ENCODE results near the gene KRTAP4-7.
"Not testable (repeated sequence)": the region's sequence is repeated elsewhere in the genome, so short reads cannot be mapped to it uniquely, and the experiment has no call there.

KRTAP4-7 gene

GRCh38 chr17:41084100-41084856 lies at the start of gene KRTAP4-7:
KRTAP4-7 (plus strand) TSS chr17:41084150; CDS start chr17:41084207, 57 bp downstream.
- DNase-seq (ENCODE audit: low read depth): not testable (repeated sequence)

GRCh38 chr17:41034346-41034935 lies 49.5 kb upstream of the KRTAP4-7 start, which contains the start of gene KRTAP1-3:
KRTAP1-3 (minus strand) TSS chr17:41034874; CDS start chr17:41034821, 53 bp downstream.
- not testable (repeated sequence) for H3K4me3 ChIP-seq (ENCODE audit: low read length); H3K9ac ChIP-seq (ENCODE audit: low read length); H3K36me3 ChIP-seq (ENCODE audit: control insufficient read depth, insufficient read depth, low read length, severe bottlenecking); H3K27me3 ChIP-seq (replicated peaks; ENCODE audit: control insufficient read depth, insufficient read depth, low read length); H3K9me3 ChIP-seq (ENCODE audit: control insufficient read depth, low read length); H3K4me1 ChIP-seq (ENCODE audit: control insufficient read depth, insufficient read depth, low read length); DNase-seq (ENCODE audit: low read depth)

More at GRCh38 chr17:41084100-41084856, at the start of gene KRTAP4-7:
- not testable (repeated sequence) for H3K27me3 ChIP-seq (replicated peaks; ENCODE audit: control insufficient read depth, insufficient read depth, low read length); H3K36me3 ChIP-seq (ENCODE audit: control insufficient read depth, insufficient read depth, low read length, severe bottlenecking); H3K4me1 ChIP-seq (ENCODE audit: control insufficient read depth, insufficient read depth, low read length); H3K4me3 ChIP-seq (ENCODE audit: low read length); H3K9ac ChIP-seq (ENCODE audit: low read length); H3K9me3 ChIP-seq (ENCODE audit: control insufficient read depth, low read length)

- H3K9ac ChIP-seq (ENCODE audit: low read length): no peak overlapping the region
- no peaks in the 10 kb centered on the region for H3K4me1 ChIP-seq (ENCODE audit: control insufficient read depth, insufficient read depth, low read length)
- no peaks in the 10 kb centered on the region for H3K27me3 ChIP-seq (replicated peaks; ENCODE audit: control insufficient read depth, insufficient read depth, low read length)
- H3K9me3 ChIP-seq (ENCODE audit: control insufficient read depth, low read length): peaks cover under 1% of the 10 kb centered on the region
- DNase-seq (ENCODE audit: low read depth): no peak
- no peak overlapping the region for H3K4me3 ChIP-seq (ENCODE audit: low read length)
- no peaks in the 10 kb centered on the region for H3K36me3 ChIP-seq (ENCODE audit: control insufficient read depth, insufficient read depth, low read length, severe bottlenecking)
Measured at GRCh38 chr17:41037853-41038350, 46.0 kb upstream of the KRTAP4-7 start.

DNA sequence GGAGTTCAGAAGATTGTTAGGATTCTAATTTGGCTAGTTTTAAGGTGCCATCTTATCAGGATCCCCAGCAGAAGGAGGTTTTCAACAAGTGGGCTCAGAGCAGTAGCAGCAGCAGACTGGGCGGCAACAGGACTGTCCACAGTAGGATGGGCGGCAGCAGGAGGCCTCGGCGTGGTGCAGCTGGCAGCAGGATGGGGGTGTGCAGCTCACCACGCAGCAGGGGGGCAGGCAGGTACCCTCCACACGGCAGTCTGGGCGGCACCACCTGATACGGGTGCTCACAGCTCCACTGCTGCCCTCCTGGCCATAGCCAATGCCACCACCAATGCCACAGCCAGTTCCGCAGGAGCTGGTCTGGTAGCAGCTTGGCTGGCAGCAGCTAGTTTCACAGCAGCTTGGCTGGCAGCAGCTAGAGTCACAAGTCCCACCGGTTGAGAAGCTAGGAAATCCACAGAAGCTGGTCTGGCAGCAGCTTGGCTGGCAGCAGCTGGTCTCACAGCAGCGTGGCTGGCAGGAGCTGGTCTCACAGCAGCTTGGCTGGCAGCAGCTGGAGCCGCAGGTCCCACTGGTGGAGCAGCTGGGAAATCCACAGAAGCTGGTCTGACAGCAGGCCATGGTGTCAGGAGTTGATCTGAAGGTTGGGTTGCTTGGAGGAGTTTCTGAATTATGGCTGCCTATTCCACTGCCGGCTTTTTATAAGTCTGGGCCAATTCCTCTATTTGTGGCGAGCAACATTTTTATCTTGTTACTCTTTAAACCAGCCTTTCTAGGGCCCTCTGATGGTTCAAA lies 43.0 kb upstream of the KRTAP4-7 start, which contains the start of gene KRTAP1-1:
Gene KRTAP1-1 (minus strand): TSS at position 668 of the 789 bp plus-strand sequence. CDS start 53 bp downstream, at position 615.
- not testable (repeated sequence) for H3K4me3 ChIP-seq (ENCODE audit: low read length); H3K4me1 ChIP-seq (ENCODE audit: control insufficient read depth, insufficient read depth, low read length); DNase-seq (ENCODE audit: low read depth); H3K9me3 ChIP-seq (ENCODE audit: control insufficient read depth, low read length); H3K9ac ChIP-seq (ENCODE audit: low read length); H3K27me3 ChIP-seq (replicated peaks; ENCODE audit: control insufficient read depth, insufficient read depth, low read length); H3K36me3 ChIP-seq (ENCODE audit: control insufficient read depth, insufficient read depth, low read length, severe bottlenecking)

GRCh38 chr17:41042953-41043352 lies 41.0 kb upstream of the KRTAP4-7 start:
- Histone ChIP-seq H3K27me3 (replicated peaks; ENCODE audit: control insufficient read depth, insufficient read depth, low read length) (no peaks in the 10 kb centered on the region), H3K36me3 (ENCODE audit: control insufficient read depth, insufficient read depth, low read length, severe bottlenecking) (no peaks in the 10 kb centered on the region), H3K4me3 (ENCODE audit: low read length) (no peak overlapping the region), H3K9me3 (ENCODE audit: control insufficient read depth, low read length) (peaks cover 2% of the 10 kb centered on the region), H3K4me1 (ENCODE audit: control insufficient read depth, insufficient read depth, low read length) (no peaks in the 10 kb centered on the region), H3K9ac (ENCODE audit: low read length) (no peak overlapping the region)
- no peak for DNase-seq (ENCODE audit: low read depth)

GRCh38 chr17:41046735-41047465 lies 37.0 kb upstream of the KRTAP4-7 start, which contains the start of gene KRTAP2-1:
KRTAP2-1 (minus strand) TSS chr17:41047316; CDS start chr17:41047267, 49 bp downstream.
- peaks cover 12% of the 10 kb centered on the region for H3K4me1 ChIP-seq (ENCODE audit: control insufficient read depth, insufficient read depth, low read length)
- H3K9me3 ChIP-seq (ENCODE audit: control insufficient read depth, low read length); H3K9ac ChIP-seq (ENCODE audit: low read length); H3K36me3 ChIP-seq (ENCODE audit: control insufficient read depth, insufficient read depth, low read length, severe bottlenecking); DNase-seq (ENCODE audit: low read depth); H3K4me3 ChIP-seq (ENCODE audit: low read length); H3K27me3 ChIP-seq (replicated peaks; ENCODE audit: control insufficient read depth, insufficient read depth, low read length): not testable (repeated sequence)

DNA sequence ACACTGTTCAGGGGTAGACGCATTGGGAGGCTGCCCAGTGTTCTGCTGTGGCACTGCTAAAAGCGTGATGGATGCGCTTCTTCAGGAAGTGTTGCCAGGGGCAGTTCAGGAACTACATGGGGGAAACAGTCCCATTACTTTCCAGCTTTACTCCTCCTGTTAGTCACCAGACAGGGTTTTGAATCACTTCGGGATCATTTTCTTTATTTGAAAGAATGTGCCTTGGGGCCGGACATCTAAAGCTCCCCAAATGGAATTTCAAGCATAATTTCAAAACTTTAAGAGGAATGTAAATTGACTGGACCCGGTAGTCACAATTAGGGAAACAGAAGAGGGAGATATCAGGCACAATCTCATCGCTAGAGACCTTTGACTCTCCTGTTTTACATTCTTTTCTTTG lies 35.5 kb upstream of the KRTAP4-7 start:
- Histone ChIP-seq H3K27me3 (replicated peaks; ENCODE audit: control insufficient read depth, insufficient read depth, low read length) (no peaks in the 10 kb centered on the region), H3K4me1 (ENCODE audit: control insufficient read depth, insufficient read depth, low read length) (peaks cover 17% of the 10 kb centered on the region), H3K9me3 (ENCODE audit: control insufficient read depth, low read length) (peaks cover 4% of the 10 kb centered on the region), H3K36me3 (ENCODE audit: control insufficient read depth, insufficient read depth, low read length, severe bottlenecking) (no peaks in the 10 kb centered on the region), H3K9ac (ENCODE audit: low read length) (peak overlapping the region; percentile 2), H3K4me3 (ENCODE audit: low read length) (no peak overlapping the region)
- DNase-seq (ENCODE audit: low read depth): peak; percentile 77

- Histone ChIP-seq H3K9ac (ENCODE audit: low read length) (peak overlapping the region; percentile 2), H3K4me1 (ENCODE audit: control insufficient read depth, insufficient read depth, low read length) (peaks cover 17% of the 10 kb centered on the region), H3K9me3 (ENCODE audit: control insufficient read depth, low read length) (peaks cover 6% of the 10 kb centered on the region), H3K27me3 (replicated peaks; ENCODE audit: control insufficient read depth, insufficient read depth, low read length) (no peaks in the 10 kb centered on the region), H3K36me3 (ENCODE audit: control insufficient read depth, insufficient read depth, low read length, severe bottlenecking) (no peaks in the 10 kb centered on the region), H3K4me3 (ENCODE audit: low read length) (no peak overlapping the region)
- peak; percentile 68 for DNase-seq (ENCODE audit: low read depth)
Measured at GRCh38 chr17:41049110-41049509, 34.8 kb upstream of the KRTAP4-7 start.

DNA sequence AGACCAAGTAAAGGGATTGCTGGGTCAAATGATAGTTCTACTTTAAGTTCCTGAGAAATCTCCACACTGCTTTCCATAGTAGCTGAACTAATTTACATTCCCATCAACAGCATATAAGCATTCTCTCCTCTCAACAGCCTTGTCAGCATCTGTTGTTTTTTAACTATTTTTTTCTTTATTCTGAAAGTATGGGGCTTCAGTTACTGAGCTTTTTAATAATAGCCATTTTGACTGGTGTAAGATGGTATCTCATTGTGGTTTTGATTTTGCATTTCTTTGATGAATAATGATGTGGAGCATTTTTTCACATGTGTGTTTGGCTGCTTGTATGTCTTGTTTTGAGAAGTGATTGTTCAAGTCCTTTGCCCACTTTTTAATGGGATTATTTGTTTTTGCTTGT lies 31.4 kb upstream of the KRTAP4-7 start:
- no peaks in the 10 kb centered on the region for H3K36me3 ChIP-seq (ENCODE audit: control insufficient read depth, insufficient read depth, low read length, severe bottlenecking)
- no peak for DNase-seq (ENCODE audit: low read depth)
- H3K4me3 ChIP-seq (ENCODE audit: low read length): no peak overlapping the region
- no peak overlapping the region for H3K9ac ChIP-seq (ENCODE audit: low read length)
- H3K4me1 ChIP-seq (ENCODE audit: control insufficient read depth, insufficient read depth, low read length): peaks cover 17% of the 10 kb centered on the region
- H3K9me3 ChIP-seq (ENCODE audit: control insufficient read depth, low read length): peaks cover 6% of the 10 kb centered on the region
- no peaks in the 10 kb centered on the region for H3K27me3 ChIP-seq (replicated peaks; ENCODE audit: control insufficient read depth, insufficient read depth, low read length)

DNA sequence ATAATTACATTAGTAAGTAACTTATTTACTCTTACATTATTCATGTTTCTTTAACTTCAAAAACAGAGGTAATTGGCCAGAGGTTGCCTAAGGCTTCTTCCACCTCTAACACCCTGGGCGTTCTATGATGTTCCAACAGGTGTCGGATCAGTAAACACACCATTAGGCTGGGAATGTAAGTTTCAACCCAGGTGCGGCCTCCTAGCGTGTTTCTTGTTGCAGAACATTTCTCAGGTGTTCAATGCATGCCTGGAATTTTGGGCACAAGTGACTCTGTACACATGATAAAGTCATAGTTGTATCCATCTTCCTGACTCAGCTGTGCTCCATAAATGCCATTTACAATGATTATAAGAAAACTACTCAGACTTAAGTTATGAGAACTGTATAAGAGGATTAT lies 29.9 kb upstream of the KRTAP4-7 start:
- Histone ChIP-seq H3K9ac (ENCODE audit: low read length) (no peak overlapping the region), H3K4me3 (ENCODE audit: low read length) (no peak overlapping the region), H3K4me1 (ENCODE audit: control insufficient read depth, insufficient read depth, low read length) (peaks cover 13% of the 10 kb centered on the region), H3K36me3 (ENCODE audit: control insufficient read depth, insufficient read depth, low read length, severe bottlenecking) (no peaks in the 10 kb centered on the region), H3K27me3 (replicated peaks; ENCODE audit: control insufficient read depth, insufficient read depth, low read length) (no peaks in the 10 kb centered on the region), H3K9me3 (ENCODE audit: control insufficient read depth, low read length) (peaks cover 6% of the 10 kb centered on the region)
- DNase-seq (ENCODE audit: low read depth): no peak
